HG02571 (cell line): ENCODE data around the gene CFAP157.

ENCODE experiments used
- ATAC-seq: cut with Tn5 transposase; IDR thresholded peaks from one replicate; pipeline ENCODE4 v1.9.1; 2021; ENCODE audit warnings: mild to moderate bottlenecking, moderate library complexity; ENCODE audit not compliant: unreplicated experiment

The CFAP157 gene

DNA sequence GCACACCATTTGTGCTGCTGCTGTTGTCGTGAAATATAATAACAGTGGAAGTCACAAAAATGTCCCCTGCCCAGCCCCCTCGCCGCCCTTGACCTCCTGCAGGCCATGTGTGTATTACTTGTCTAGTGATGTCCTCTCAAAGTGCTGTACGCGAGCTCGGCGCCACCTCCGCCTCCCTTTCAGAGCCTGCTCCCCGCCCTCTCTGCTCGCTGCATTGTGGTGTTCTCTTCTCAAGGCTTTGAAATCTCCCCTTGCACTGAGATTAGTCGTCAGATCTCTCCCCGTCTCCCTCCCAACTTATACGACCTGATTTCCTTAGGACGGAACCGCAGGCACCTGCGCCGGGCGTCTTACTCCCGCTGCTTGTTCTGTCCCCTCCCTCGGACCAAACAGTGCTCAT, 14.7 kb upstream of the CFAP157 start:
- no peak for ATAC-seq

DNA sequence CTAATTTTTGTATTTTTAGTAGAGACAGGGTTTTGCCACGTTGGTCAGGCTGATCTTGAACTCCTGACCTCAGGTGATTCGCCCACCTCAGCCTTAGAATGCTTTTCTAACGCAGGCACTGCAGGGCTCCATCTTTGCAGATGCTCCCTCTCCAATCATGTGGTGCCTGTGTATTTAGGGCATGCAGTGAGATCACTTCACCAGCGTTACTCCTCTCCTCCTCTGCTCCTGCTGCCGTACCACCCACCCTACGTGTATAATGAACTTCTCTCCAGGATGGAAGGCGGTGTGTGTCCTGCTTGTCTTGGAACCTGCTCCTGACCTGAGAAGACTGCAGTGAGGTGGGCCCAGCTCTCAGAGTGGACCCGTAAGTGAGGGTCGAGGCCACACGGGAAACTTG, 13.6 kb upstream of the CFAP157 start:
- no peak for ATAC-seq

GRCh38 chr9:127693697-127694096, 13.1 kb upstream of the CFAP157 start:
- no peak for ATAC-seq

- no peak for ATAC-seq
These were observed 11.7 kb upstream of the CFAP157 start for GRCh38 chr9:127694890-127695720.

GRCh38 chr9:127697575-127697974, 9.2 kb upstream of the CFAP157 start:
- ATAC-seq = no peak

GRCh38 chr9:127698386-127698785, 8.4 kb upstream of the CFAP157 start:
- no peak for ATAC-seq

DNA sequence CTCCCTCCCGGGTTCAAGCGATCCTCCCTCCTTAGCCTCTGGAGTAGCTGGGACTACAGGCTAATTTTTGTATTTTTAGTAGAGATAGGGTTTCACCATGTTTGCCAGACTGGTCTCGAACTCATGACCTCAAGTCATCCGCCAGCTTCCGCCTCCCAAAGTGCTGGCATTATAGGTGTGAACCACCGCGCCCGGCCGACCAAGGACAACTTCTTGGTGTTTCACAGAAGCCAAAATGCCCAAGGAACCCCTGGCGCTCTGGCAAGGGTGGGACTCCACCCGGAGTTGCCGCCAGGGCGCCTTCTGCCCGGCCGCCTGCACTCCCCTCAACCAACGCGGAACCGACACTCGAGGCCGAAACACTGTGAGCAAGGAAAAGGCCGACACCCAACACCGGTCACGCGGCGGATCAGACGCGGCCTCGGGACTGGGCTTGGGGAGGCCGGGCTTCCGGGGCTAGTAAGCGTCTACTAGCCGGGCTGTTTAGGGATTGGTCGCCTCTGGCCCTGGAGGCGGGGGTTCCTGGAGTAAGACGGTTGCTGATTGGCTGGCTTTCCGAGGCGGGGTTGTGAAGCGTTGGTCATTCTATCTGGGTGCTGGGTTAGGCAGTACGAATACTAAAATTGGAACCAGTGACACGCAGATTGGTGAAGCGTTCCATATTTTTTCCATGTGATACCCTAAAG, 7.7 kb upstream of the CFAP157 start:
- ATAC-seq = peak; percentile 90

DNA sequence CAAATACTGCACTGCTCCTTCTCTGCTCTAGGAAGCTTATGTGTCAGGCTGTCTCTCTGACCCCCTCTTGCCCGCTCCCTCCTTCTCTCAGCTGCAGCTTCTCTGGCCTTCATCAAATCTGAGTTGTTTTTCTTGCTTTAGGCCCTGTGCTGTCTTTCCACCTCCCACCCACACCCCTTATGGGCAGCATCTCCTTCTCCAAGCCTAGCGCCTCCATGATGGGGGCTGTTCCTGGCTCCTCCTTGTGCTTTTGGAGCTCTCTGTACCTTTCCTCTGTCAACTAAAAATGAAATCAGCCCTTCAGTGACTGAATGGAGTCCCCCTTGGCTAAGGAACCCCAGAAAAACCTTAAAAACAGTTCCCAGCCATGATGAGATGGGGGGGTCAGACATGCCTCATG, 6.6 kb upstream of the CFAP157 start:
- ATAC-seq = no peak

- ATAC-seq = no peak
These were observed 6.1 kb upstream of the CFAP157 start for GRCh38 chr9:127700594-127701255.

DNA sequence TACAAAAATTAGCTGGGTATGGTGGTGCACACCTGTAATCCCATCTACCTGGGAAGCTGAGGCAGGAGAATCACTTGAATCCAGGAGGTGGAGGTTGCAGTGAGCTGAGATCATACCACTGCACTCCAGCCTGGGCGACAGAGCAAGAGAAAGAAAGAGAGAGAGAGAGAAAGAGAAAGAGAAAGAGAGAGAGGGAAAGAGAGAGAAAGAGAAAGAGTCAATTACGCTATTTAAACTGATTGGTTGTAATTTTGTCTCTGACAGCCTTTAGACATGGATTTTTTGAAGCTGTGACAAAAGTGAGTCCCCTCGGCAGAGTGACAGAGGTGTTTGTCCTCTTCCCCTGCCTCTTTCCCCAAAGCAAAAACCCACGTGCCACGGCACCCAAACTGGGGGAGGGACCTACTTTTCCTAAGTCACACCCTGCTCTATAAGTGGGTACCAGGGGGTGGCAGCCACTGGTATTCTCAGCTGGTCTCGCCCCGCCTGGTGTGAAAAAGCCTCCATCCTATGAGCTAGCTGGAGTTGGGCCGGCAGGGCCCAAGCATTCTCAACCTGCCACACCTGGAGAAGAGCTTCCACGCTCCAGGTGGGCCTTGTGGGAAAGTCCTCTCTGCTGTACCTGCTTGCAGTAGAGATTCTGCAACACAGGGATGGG, 3.4 kb upstream of the CFAP157 start:
- ATAC-seq = no peak

GRCh38 chr9:127705577-127706379, 1.0 kb upstream of the CFAP157 start:
- ATAC-seq = no peak

- ATAC-seq = no peak
These were observed 978 bp downstream of the CFAP157 start for GRCh38 chr9:127707766-127708165.

GRCh38 chr9:127708952-127709587, 2.3 kb downstream of the CFAP157 start:
- no peak for ATAC-seq

DNA sequence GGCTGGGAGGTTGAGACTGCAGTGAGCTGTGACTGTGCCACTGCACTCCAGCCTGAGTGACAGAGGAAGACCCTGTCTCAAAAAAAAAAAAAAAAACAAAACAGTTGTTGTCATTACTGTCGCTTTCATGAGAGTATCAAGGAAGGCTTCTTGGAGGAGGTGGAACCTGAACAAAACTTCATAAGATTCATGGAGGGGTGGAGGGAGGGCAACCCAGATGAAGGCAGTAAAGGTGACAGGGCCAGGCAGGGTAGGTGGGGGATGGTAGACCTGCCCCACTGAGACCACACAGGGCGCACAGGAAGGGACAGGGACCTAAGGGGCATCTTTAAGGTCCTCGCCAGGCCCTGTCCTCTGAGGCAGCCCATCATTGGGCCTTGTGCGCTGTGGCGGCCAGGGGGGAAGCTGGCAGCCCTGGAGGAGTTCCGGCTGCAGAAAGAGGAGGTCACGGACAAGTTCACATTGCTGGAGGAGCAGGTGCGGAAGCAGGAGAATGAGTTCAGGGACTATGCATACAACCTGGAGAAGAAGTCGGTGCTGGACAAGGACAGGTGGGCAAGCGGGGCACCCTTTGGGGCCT, 3.5 kb downstream of the CFAP157 start:
- no peak for ATAC-seq

DNA sequence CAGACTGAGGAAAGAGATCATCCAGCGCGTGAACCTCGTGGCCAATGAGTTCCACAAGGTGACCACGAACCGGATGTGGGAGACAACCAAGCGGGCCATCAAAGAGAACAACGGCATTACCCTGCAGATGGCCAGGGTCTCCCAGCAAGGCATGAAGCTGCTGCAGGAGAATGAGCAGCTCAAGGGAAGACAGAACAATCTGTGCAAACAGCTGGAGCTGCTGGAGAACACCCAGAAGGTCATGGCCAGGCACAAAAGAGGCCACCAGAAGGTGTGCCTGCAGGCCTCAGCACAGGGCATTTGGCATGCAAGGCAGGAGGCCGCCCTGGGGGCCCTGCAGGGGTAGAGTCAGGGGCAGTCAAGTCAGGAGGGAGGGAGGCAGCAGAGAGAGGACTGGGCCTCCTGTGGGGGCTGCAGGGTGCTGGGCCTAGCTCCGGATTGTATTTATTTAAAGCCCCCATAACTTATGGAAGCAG, 4.5 kb downstream of the CFAP157 start:
- ATAC-seq = no peak

- no peak for ATAC-seq
These were observed 5.1 kb downstream of the CFAP157 start for GRCh38 chr9:127711831-127712274.

DNA sequence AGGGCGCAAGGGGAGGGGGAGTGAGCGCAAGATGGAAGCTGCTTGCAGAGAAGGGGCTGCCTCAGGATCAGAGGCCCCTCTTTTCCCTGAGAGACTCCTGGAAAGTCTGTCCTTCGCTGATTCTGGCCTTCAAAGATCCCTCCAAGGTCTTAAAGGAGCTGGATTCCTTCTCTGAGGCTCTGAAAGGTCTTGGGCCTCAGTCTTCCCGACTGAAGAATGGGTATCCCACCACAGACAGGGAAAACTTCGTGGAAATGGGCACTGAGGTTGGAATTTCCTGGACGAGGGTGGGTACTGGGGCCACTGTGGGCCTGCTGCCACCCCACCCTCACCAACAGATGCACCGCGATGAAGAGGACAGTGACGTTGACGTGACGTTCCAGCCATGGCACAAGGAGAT, 5.6 kb downstream of the CFAP157 start:
- ATAC-seq = no peak

DNA sequence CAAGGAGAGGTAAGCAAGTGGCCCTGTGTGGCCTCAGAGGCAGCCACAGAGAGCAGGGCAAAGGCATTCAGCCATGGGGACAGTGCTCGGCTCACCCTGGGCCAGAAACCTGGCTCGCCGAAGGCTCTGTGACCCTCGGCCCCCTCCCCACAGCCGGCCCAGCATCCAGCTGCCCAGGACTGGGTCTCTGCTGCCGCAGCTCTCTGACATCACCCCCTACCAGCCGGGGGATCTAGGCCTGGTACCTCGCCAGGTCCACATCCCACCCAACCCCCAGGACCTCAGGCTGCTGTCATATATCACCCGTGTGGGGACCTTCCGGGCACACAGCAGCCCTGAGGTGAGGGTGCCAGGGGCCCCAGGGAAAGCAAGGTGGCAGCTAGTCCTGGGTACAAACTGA, 6.1 kb downstream of the CFAP157 start:
- no peak for ATAC-seq

GRCh38 chr9:127714020-127714750, 7.4 kb downstream of the CFAP157 start:
- no peak for ATAC-seq
